K562 (cell line): ENCODE measurements around the gene CHD8. TPM values are rescaled to one million over a fixed set of nuclear protein-coding genes. Genes with fewer than 3 reads are reported as not detected.

ENCODE experiments used
- BDP1 ChIP-seq: IDR thresholded peaks from 3 replicates; pipeline ENCODE4 v1.6.1; 2011; ENCODE audit not compliant: insufficient read length, insufficient read depth
- EGR1 ChIP-seq: fragments of 450-650 bp; conservative IDR thresholded peaks from 2 replicates; pipeline ENCODE4 v1.6.1; 2017; ENCODE audit warnings: mild to moderate bottlenecking
- ELF2 ChIP-seq: fragments of 250-450 bp; sonication (Bioruptor Pico); IDR thresholded peaks from 2 replicates; pipeline ENCODE4 v1.5.0; 2021; ENCODE audit warnings: mild to moderate bottlenecking
- ESRRA ChIP-seq: fragments of 450-650 bp; IDR thresholded peaks from 2 replicates; pipeline ENCODE4 v1.6.1; 2014; ENCODE audit warnings: low read depth, mild to moderate bottlenecking, moderate library complexity, borderline replicate concordance
- FOXK2 ChIP-seq, 2 experiments: fragments of 450-650 bp; IDR thresholded peaks in 1 of 2; conservative IDR thresholded peaks in 1 of 2; 2 replicates each; pipeline ENCODE4 v1.6.1; 2016; ENCODE audit warnings: low read depth in 2 of 2, mild to moderate bottlenecking in 1 of 2
- GABPA ChIP-seq: fragments of 200-800 bp; sonication (Bioruptor generic); conservative IDR thresholded peaks from 2 replicates; pipeline ENCODE4 v1.6.1; 2016; ENCODE audit warnings: low read depth, missing genetic modification characterization, missing compliant biosample characterization
- KAT2B ChIP-seq: IDR thresholded peaks from one replicate; pipeline ENCODE4 v1.6.1; 2012; ENCODE audit warnings: low read depth, mild to moderate bottlenecking, control low read depth, inconsistent platforms, low read length, moderate library complexity
- L3MBTL2 ChIP-seq: fragments of 450-650 bp; IDR thresholded peaks from 2 replicates; pipeline ENCODE4 v1.6.1; 2016; ENCODE audit warnings: mild to moderate bottlenecking, moderate library complexity
- LARP7 ChIP-seq: fragments of 450-650 bp; IDR thresholded peaks from 2 replicates; pipeline ENCODE4 v1.6.1; 2016
- MBD2 ChIP-seq: sonication (generic); IDR thresholded peaks from 2 replicates; pipeline ENCODE4 v1.6.1; 2016; ENCODE audit warnings: low read depth, borderline replicate concordance
- NFRKB ChIP-seq: fragments of 450-650 bp; IDR thresholded peaks from 2 replicates; pipeline ENCODE4 v1.6.1; 2016; ENCODE audit warnings: low read depth
- NR2C1 ChIP-seq, 2 experiments: fragments of 450-650 bp; IDR thresholded peaks; 2 replicates each; pipeline ENCODE4 v1.6.1; 2017; ENCODE audit warnings: mild to moderate bottlenecking in 2 of 2, antibody characterized with exemption in 1 of 2, inconsistent platforms in 1 of 2, missing compliant biosample characterization in 1 of 2, missing genetic modification characterization in 1 of 2
- NUFIP1 ChIP-seq: fragments of 450-650 bp; IDR thresholded peaks from 2 replicates; pipeline ENCODE4 v1.6.1; 2018; ENCODE audit not compliant: partially characterized antibody
- RFX1 ChIP-seq: fragments of 450-650 bp; IDR thresholded peaks from 2 replicates; pipeline ENCODE4 v1.6.1; 2016; ENCODE audit warnings: mild to moderate bottlenecking, moderate library complexity
- SUPT5H ChIP-seq: fragments of 450-650 bp; IDR thresholded peaks from 2 replicates; pipeline ENCODE4 v1.6.1; 2016
- YY1 ChIP-seq, 3 experiments: IDR thresholded peaks; 2 replicates each; pipeline ENCODE4 v1.6.1; 2011; ENCODE audit warnings: low read length in 2 of 3, mild to moderate bottlenecking in 2 of 3, moderate library complexity in 2 of 3, borderline replicate concordance in 1 of 3, control low read depth in 1 of 3, low read depth in 1 of 3; ENCODE audit not compliant: insufficient read depth in 3 of 3, insufficient replicate concordance in 2 of 3, control insufficient read depth in 1 of 3, insufficient read length in 1 of 3; ENCODE audit errors: extremely low read depth in 1 of 3
- polyA plus RNA-seq, 8 experiments: library from polyadenylated mRNA; depleted of rRNA in 4 of 8; stranded (reverse) in 5 of 8; unstranded in 3 of 8; fragments of >200 nt; fragmentation: Nextera tagmentation in 2 of 8; fragmentation: Illumina TruSeq in 1 of 8; extraction: Ambion mirVana in 2 of 8; extraction: Trizol in 1 of 8; gene quantifications; 2 replicates each; pipeline versions ENCODE4 v1.2.1 to v1.2.3, GENCODE V29; 2011 to 2014; ENCODE audit warnings: inconsistent platforms in 1 of 8, missing spikeins in 1 of 8
- total RNA-seq, 7 experiments: library from RNA; depleted of rRNA in 6 of 7; stranded (reverse); fragments of >200 nt in 6 of 7; fragmentation: Illumina TruSeq in 2 of 7; extraction: Trizol in 2 of 7; gene quantifications; 2 replicates each; pipeline versions ENCODE4 v1.2.1 to v1.2.3, GENCODE V29; 2011 to 2021; ENCODE audit warnings: low replicate concordance in 1 of 7
- TF ChIP-seq, protein P1 (sequence below): sonication (generic); formaldehyde crosslinking; IDR thresholded peaks from 2 replicates; pipeline ENCODE4 v1.8.0; 2023; ENCODE audit warnings: mild to moderate bottlenecking, missing genetic modification reagents
- TF ChIP-seq, protein P2 (sequence below): sonication (generic); formaldehyde crosslinking; IDR thresholded peaks from 2 replicates; pipeline ENCODE4 v1.8.1; 2023; ENCODE audit warnings: mild to moderate bottlenecking, missing genetic modification reagents

Gene CHD8
- total and polyA plus RNA-seq, 9 of the 15 experiments (the other 6 are each of a cell fraction or from before 2014, with no cell fraction given), result 11.1 to 51.2 (median 32.8) TPM

DNA sequence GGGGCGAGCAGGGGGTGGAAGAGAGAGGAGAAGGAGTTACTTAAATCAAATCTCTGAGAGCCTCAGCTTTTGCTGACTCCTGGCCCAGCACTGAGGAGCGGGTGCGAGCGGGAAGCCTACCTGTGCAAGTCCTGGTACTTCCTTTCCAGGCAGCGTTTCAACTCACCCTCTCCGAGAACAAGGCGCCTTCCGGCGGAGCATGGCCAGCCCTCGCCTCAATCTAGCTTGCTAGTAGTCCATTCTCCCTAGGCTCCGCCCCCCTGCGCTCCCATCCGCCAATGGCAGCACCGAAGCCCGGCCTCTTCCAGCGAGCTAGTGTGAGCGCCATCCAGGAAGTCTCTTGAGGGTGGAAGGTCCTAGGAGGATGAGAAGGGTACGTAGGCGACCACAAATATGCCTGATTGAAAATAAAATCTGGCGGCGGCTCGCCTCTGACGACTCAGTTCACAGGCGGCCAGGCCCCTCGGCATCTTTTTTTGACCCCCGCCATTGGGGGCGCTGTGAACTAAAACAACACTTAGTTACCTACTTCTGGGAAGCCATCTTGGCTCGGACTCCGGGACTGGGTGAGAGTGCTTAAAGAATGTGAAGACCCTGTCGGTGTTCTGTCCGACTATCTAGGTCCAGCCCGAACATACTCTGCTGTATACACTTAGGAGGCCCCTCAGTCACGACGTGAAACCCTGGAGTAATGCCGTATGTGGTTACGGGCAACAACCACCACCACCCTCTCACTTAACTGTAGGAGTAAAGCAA is at the start of gene CHD8 (continued):
- TF ChIP-seq, protein P1, sequence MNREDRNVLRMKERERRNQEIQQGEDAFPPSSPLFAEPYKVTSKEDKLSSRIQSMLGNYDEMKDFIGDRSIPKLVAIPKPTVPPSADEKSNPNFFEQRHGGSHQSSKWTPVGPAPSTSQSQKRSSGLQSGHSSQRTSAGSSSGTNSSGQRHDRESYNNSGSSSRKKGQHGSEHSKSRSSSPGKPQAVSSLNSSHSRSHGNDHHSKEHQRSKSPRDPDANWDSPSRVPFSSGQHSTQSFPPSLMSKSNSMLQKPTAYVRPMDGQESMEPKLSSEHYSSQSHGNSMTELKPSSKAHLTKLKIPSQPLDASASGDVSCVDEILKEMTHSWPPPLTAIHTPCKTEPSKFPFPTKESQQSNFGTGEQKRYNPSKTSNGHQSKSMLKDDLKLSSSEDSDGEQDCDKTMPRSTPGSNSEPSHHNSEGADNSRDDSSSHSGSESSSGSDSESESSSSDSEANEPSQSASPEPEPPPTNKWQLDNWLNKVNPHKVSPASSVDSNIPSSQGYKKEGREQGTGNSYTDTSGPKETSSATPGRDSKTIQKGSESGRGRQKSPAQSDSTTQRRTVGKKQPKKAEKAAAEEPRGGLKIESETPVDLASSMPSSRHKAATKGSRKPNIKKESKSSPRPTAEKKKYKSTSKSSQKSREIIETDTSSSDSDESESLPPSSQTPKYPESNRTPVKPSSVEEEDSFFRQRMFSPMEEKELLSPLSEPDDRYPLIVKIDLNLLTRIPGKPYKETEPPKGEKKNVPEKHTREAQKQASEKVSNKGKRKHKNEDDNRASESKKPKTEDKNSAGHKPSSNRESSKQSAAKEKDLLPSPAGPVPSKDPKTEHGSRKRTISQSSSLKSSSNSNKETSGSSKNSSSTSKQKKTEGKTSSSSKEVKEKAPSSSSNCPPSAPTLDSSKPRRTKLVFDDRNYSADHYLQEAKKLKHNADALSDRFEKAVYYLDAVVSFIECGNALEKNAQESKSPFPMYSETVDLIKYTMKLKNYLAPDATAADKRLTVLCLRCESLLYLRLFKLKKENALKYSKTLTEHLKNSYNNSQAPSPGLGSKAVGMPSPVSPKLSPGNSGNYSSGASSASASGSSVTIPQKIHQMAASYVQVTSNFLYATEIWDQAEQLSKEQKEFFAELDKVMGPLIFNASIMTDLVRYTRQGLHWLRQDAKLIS (CRISPR knock-in tag), result no peak
- TF ChIP-seq ESRRA, result peak; percentile 41
- no peak for TF ChIP-seq LARP7
- TF ChIP-seq MBD2, result peak; percentile 62
- TF ChIP-seq SUPT5H, result peak; percentile 73
- no peak for TF ChIP-seq EGR1
- TF ChIP-seq YY1 (IDR thresholded peaks at IDR 0.05; ENCODE audit: borderline replicate concordance in 1 of 3, control insufficient read depth in 1 of 3, extremely low read depth in 1 of 3, insufficient read depth in 3 of 3, insufficient read length in 1 of 3, insufficient replicate concordance in 2 of 3, low read depth in 1 of 3, low read length in 2 of 3), result peak; percentile 38 to 93 (median 86)
- TF ChIP-seq, protein P2, sequence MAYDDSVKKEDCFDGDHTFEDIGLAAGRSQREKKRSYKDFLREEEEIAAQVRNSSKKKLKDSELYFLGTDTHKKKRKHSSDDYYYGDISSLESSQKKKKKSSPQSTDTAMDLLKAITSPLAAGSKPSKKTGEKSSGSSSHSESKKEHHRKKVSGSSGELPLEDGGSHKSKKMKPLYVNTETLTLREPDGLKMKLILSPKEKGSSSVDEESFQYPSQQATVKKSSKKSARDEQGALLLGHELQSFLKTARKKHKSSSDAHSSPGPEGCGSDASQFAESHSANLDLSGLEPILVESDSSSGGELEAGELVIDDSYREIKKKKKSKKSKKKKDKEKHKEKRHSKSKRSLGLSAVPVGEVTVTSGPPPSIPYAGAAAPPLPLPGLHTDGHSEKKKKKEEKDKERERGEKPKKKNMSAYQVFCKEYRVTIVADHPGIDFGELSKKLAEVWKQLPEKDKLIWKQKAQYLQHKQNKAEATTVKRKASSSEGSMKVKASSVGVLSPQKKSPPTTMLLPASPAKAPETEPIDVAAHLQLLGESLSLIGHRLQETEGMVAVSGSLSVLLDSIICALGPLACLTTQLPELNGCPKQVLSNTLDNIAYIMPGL (CRISPR knock-in tag), result 0 out of 2 replicates have a peak, but pooled peaks have one; percentile 30
- TF ChIP-seq GABPA (tag), result peak; percentile 87
- no peak for TF ChIP-seq NUFIP1
- peak; percentile 91 for TF ChIP-seq NFRKB
- TF ChIP-seq KAT2B, result no peak
- TF ChIP-seq BDP1, result no peak
- TF ChIP-seq ELF2 (CRISPR knock-in tag), result peak; percentile 79
- peak; percentile 8; the same call in 1 of the 2 replicates for TF ChIP-seq RFX1
- TF ChIP-seq NR2C1 (IDR thresholded peaks at IDR 0.05), result no peak; the same call in 1 of the 2 replicates
- 0 out of 2 replicates have a peak, but pooled peaks have one; percentile 32 for TF ChIP-seq NR2C1 (tag; IDR thresholded peaks at IDR 0.05)
- TF ChIP-seq L3MBTL2, result no peak
- 0 out of 4 replicates have a peak, but pooled peaks of 1 of the 2 experiments have one; percentile 24 for TF ChIP-seq FOXK2 (conservative IDR thresholded peaks at IDR 0.05 in 1 of 2, IDR thresholded peaks at IDR 0.05 in 1 of 2; ENCODE audit: low read depth in 2 of 2)
